MM.1S (cell line): Measurements from ENCODE around the gene EEF1AKMT1.

ENCODE experiments used
- DNase-seq: peaks from one replicate; pipeline ENCODE4 v3.0.0-alpha.2; 2015
- H2AFZ ChIP-seq: fragments of 300-600 bp; sonication (generic); 2 replicates; pipeline ENCODE4 v1.6.0; 2016; ENCODE audit warnings: antibody characterized with exemption, low read length
- H3F3A ChIP-seq: fragments of 300-600 bp; sonication (generic); 2 replicates; pipeline ENCODE4 v1.6.1; 2016; ENCODE audit warnings: mild to moderate bottlenecking, antibody characterized with exemption, low read length, moderate library complexity, mixed read lengths; ENCODE audit not compliant: insufficient read depth
- H3K27ac ChIP-seq: fragments of 300-600 bp; sonication (generic); 2 replicates; pipeline ENCODE4 v1.5.1; 2016; ENCODE audit warnings: mild to moderate bottlenecking, low read length
- H3K27me3 ChIP-seq: fragments of 300-600 bp; sonication (generic); replicated peaks from 2 replicates; pipeline ENCODE4 v1.6.0; 2016; ENCODE audit warnings: low read length; ENCODE audit not compliant: insufficient read depth
- H3K36me3 ChIP-seq: fragments of 300-600 bp; sonication (generic); replicated peaks from 2 replicates; pipeline ENCODE4 v1.6.1; 2016; ENCODE audit warnings: mild to moderate bottlenecking, low read length, mixed read lengths; ENCODE audit not compliant: insufficient read depth
- H3K4me1 ChIP-seq: fragments of 300-600 bp; sonication (generic); 2 replicates; pipeline ENCODE4 v1.6.1; 2016; ENCODE audit warnings: low read length, mixed read lengths
- H3K4me2 ChIP-seq: fragments of 300-600 bp; sonication (generic); 2 replicates; pipeline ENCODE4 v1.6.0; 2016; ENCODE audit warnings: low read depth, low read length
- H3K4me3 ChIP-seq: fragments of 300-600 bp; sonication (generic); 2 replicates; pipeline ENCODE4 v1.5.1; 2016; ENCODE audit warnings: low read length, mixed read lengths
- H3K79me2 ChIP-seq: fragments of 300-600 bp; sonication (generic); 2 replicates; pipeline ENCODE4 v1.6.1; 2016; ENCODE audit warnings: mixed run types, low read length, mixed read lengths
- H3K9ac ChIP-seq: fragments of 300-600 bp; sonication (generic); 2 replicates; pipeline ENCODE4 v1.6.1; 2016; ENCODE audit warnings: low read length, mixed read lengths
- H3K9me2 ChIP-seq: fragments of 300-600 bp; sonication (generic); replicated peaks from 2 replicates; pipeline ENCODE4 v1.6.1; 2016; ENCODE audit warnings: mild to moderate bottlenecking, low read length, mixed read lengths; ENCODE audit not compliant: insufficient read depth
- H3K9me3 ChIP-seq: fragments of 300-600 bp; sonication (generic); replicated peaks from 2 replicates; pipeline ENCODE4 v1.6.1; 2016; ENCODE audit warnings: mild to moderate bottlenecking, low read length, mixed read lengths; ENCODE audit not compliant: insufficient read depth
- H4K20me1 ChIP-seq: fragments of 300-600 bp; sonication (generic); 2 replicates; pipeline ENCODE4 v1.6.1; 2016; ENCODE audit warnings: mild to moderate bottlenecking, low read length, moderate library complexity, mixed read lengths; ENCODE audit not compliant: insufficient read depth
- CTCF ChIP-seq: fragments of 300-600 bp; sonication (generic); IDR thresholded peaks from 2 replicates; pipeline ENCODE4 v1.5.1; 2016; ENCODE audit warnings: antibody characterized with exemption, low read length, mixed read lengths
- EZH2 ChIP-seq: fragments of 300-600 bp; sonication (generic); optimal IDR thresholded peaks from 2 replicates; pipeline ENCODE3; 2017; ENCODE audit warnings: low read depth, mild to moderate bottlenecking, antibody characterized with exemption, low read length, mixed read lengths
- EZH2phosphoT487 ChIP-seq: fragments of 300-600 bp; sonication (generic); IDR thresholded peaks from 2 replicates; pipeline ENCODE4 v1.6.1; 2018; ENCODE audit warnings: antibody characterized with exemption, low read length

The EEF1AKMT1 gene

DNA sequence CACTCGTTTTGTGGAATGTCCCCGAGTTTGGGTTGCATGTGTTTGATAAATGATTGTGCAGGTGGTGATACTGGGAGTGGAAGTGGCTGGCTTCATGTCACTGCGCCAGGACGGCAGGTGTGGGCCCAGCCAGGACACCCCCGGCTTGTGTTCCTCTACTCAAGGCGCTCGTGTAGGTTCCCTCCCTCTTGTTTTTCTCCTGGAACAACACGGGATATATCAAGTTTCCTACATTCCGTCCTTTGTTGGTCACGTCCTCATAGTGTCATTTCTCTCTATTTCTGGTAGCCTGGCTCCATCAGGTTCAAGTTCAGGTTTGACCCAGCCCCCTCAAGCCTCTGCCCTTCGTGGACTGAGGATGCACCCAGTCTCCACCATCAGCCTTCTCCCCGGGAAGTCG, 54.0 kb downstream of the EEF1AKMT1 start:
- no peaks in the 10 kb centered on the region for H3K36me3 ChIP-seq
- no peak overlapping the region for H3K27ac ChIP-seq
- no peaks in the 10 kb centered on the region for H4K20me1 ChIP-seq
- H3K4me3 ChIP-seq: no peak overlapping the region
- TF ChIP-seq EZH2 (no peak), EZH2phosphoT487 (no peak), CTCF (no peak)
- H3K9me2 ChIP-seq: no peaks in the 10 kb centered on the region
- H3K4me2 ChIP-seq: no peak overlapping the region
- H2AFZ ChIP-seq: no peak overlapping the region
- no peaks in the 10 kb centered on the region for H3K4me1 ChIP-seq
- H3K9me3 ChIP-seq: no peaks in the 10 kb centered on the region
- H3K79me2 ChIP-seq: no peaks in the 10 kb centered on the region
- no peak overlapping the region for H3K9ac ChIP-seq
- H3K27me3 ChIP-seq: no peaks in the 10 kb centered on the region
- no peak for DNase-seq
- no peaks in the 10 kb centered on the region for H3F3A ChIP-seq

DNA sequence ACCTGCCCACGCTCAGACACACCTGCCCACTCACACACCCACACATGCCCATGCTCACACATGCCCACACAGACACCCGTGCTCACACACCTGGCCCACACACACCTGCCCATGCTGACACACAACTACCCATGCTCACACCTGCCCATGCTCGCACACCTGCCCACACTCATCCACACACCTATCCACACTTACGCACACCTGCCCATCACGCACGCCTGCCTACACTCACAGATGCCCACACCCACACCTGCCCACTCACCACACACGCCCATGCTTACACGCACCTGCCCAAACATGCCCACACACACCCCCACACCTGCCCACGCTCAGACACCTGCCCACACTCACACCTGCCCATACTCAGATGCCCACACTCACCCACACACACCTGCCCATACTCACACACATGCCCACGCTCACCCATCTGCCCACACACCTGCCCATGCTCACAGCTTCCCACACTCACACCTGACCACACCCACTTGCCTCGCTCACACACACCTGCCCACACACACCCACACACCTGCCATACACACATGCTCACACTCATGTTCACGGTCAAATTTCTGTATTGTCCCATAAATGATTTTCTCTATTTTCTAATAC, 54.7 kb downstream of the EEF1AKMT1 start:
- H2AFZ ChIP-seq: no peak overlapping the region
- H3K9me2 ChIP-seq: no peaks in the 10 kb centered on the region
- no peak overlapping the region for H3K27ac ChIP-seq
- H3K9ac ChIP-seq: no peak overlapping the region
- no peaks in the 10 kb centered on the region for H3F3A ChIP-seq
- H3K79me2 ChIP-seq: no peaks in the 10 kb centered on the region
- no peaks in the 10 kb centered on the region for H3K4me1 ChIP-seq
- no peak overlapping the region for H3K4me3 ChIP-seq
- no peaks in the 10 kb centered on the region for H3K27me3 ChIP-seq
- no peaks in the 10 kb centered on the region for H3K36me3 ChIP-seq
- H3K4me2 ChIP-seq: no peak overlapping the region
- no peaks in the 10 kb centered on the region for H4K20me1 ChIP-seq
- H3K9me3 ChIP-seq: no peaks in the 10 kb centered on the region
- no peak for DNase-seq
- TF ChIP-seq EZH2: no peak
- no peak for TF ChIP-seq EZH2phosphoT487
- no peak for TF ChIP-seq CTCF

- no peaks in the 10 kb centered on the region for H3K9me3 ChIP-seq
- H4K20me1 ChIP-seq: no peaks in the 10 kb centered on the region
- H3K9me2 ChIP-seq: no peaks in the 10 kb centered on the region
- TF ChIP-seq EZH2phosphoT487 (no peak), CTCF (no peak), EZH2 (no peak)
- H3K36me3 ChIP-seq: no peaks in the 10 kb centered on the region
- no peaks in the 10 kb centered on the region for H3F3A ChIP-seq
- no peak overlapping the region for H3K27ac ChIP-seq
- no peaks in the 10 kb centered on the region for H3K79me2 ChIP-seq
- no peak overlapping the region for H3K4me2 ChIP-seq
- no peak overlapping the region for H3K9ac ChIP-seq
- H3K4me1 ChIP-seq: no peaks in the 10 kb centered on the region
- no peaks in the 10 kb centered on the region for H3K27me3 ChIP-seq
- DNase-seq: no peak
- no peak overlapping the region for H2AFZ ChIP-seq
- H3K4me3 ChIP-seq: no peak overlapping the region
Measured at GRCh38 chr13:20717581-20718542, 55.9 kb downstream of the EEF1AKMT1 start.
